Kidney capillary endothelial cell (primary cell): Measurements from ENCODE around the gene FSCN2.

ENCODE experiments used
- DNase-seq: peaks from one replicate; pipeline ENCODE4 v3.0.0-alpha.2; 2018; ENCODE audit warnings: low spot score

Gene FSCN2

DNA sequence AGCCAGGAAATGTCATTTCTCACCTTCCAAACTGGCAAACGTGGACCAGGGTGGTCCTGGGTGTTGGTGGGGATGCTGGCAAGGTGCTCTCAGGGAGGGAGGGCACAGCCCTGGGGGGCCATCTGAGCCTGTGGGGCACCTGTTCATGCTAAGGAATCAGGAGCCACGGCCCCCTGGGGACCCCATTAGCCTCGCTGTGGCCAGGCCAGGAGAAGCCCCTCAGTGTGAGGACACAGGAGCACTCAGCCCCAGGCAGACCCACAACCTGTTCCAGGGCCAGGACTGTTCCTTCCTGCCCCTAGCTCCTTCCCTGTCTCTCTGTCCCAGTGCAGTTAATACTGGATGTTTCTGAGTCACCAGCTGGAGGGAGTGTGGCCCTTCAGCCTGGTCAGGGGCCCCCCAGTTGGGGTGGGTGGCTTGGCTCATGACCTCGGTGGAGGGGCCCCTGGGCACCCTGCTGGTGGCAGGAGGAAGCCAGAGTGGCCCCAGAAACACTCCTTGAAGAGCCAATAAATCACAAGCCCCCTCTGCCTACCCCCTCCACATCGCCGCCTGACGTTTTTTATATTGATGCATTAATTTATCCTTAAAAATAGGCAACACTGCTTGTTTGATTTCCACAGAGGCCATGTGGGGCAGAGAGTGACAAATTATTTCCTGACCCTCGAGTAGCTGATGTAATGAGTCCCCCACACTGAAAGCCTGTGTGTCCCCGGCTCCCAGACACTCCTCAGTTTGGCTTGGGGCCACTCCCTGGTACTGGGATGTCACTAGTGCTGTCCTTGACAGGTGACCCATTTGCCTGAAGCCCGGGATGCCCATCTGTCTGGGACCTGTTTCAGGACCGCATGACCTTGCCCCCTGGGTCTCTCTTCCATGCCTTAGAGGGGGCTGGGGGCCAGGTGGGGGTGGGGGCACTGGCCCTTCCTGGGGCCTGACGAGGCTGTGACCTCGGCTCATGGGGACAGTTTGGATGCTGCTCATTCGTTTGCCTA is 37.9 kb upstream of the FSCN2 start:
- DNase-seq = no peak

GRCh38 chr17:81491181-81491581 is 37.0 kb upstream of the FSCN2 start:
- no peak for DNase-seq

- no peak for DNase-seq
Observed at GRCh38 chr17:81491761-81492160, 36.4 kb upstream of the FSCN2 start.

DNA sequence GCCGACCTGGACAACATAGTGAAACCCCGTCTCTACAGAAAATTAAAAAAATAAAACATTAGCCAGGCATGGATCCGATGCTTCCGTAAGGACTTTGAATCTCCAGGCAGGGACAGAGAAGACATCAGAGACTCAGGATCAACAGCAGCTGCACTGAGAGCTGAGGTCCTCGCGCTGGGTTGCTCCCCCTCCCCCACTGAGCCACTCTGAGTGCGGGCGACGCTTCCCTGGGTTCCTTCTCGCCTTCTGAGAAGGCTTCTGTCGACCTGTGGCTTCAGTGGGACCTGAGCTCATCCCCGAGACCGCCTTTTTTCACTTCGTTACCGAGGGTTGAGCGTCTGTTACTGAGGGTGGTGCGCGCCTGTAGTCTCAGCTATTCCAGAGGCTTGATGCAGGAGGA is 36.0 kb upstream of the FSCN2 start:
- DNase-seq = no peak

GRCh38 chr17:81492706-81493105 is 35.5 kb upstream of the FSCN2 start:
- DNase-seq = no peak

DNA sequence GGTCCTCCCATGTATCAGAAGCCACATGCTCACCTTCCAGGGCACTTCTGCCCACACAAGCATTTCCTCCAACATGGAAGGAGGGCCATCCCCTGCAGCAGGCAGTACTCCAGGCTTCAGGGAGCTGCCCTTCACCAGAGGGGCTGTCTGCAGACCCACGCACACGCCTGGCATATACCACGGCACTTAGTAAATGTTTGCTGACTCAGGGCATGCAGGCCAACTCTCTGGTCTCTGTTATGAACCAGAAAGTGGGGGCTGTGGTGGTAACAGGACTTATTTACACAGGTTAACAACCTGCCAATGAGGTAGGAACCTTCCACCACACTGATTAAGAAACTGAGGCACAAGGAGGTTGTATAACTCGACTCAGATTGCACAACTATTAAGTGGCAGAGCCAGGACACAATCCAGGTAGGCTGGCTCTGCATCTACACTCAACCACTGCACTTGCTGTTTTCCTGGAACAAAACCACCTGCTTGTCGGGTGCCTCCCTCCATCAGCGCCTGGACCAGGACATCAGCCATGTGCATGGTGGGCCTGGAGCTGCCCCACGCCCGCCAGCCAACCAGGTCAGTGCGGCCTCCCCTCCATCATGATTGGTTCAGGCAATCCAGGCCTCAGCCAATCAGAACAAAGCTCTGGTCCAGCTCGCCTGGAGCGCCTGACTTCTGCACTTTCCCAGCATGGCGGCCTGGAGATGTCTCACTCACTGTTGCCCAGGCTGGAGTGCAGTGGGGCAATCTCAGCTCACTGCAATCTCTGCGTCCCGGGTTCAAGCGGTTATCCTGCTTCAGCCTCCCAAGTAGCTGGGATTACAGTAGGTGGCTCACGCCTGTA is 34.8 kb upstream of the FSCN2 start:
- no peak for DNase-seq

DNA sequence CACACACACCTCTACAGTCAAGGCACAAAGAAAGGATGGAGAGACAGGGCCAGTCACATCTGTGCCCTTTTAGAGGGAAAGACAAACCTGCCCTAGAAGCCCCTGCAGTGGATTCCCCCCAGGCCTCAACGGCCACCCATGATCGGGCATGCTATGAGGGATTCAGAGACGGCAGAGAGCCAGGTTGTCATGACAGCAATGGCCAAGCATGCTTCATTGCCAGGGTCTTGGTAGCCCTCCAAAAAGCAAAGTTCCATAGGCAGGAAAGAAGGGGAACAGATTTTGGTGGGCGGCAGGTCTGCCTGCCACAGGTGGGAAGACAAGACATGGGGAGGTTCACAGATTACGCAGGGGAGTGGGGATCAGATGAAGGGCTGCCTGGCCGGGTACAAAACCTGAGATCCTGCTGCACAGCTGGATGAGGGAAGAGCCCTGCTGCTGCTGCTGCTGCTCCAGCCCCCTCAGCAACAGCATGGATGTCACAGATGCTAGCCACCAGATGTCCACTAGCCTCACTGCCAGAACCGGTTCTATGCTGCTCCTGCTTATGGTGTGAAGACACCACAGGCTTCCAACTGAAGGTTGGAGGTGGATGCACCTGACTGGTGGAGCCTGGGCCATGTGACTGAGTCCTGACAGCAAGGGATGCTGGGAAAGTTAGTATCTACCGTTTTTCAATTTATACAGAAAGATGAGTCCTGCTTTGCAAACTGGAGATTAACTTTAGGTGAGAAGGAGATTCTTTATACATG is 33.4 kb upstream of the FSCN2 start:
- no peak for DNase-seq

DNA sequence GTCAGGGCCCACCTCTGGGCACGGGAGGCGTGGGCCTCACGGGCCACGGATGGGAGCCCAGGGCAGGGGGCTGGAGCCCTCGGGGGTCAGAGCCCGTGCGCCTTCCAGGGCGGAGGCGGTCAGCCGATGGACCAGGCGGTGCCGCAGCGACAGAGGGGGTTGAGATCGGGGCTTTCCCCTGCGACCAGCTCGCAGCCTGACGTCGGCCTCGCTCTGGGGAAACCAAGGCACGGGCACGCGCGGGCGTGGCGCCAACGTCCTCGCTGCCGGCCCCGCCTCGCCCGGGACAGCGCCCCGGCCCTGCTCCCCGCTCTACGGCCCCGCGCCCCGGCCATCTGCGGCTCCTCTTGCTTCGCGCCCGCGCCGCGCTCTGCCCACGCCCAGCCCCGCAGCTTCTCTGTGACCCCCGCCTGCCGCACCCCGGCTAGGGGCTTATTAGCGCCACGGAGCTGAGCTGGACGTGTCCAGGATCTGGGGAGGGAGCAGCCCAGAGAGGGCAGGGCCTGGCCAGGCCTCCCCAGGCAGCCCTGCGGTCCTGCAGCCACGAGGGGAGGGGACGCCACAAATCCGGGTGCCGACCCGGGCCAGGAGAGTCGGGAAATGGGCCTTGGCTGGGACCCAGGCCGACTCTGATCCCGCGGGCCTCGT is 29.1 kb upstream of the FSCN2 start:
- DNase-seq = no peak

GRCh38 chr17:81499601-81499970 is 28.6 kb upstream of the FSCN2 start:
- no peak for DNase-seq

GRCh38 chr17:81500047-81500446 is 28.1 kb upstream of the FSCN2 start:
- DNase-seq = no peak

- DNase-seq = no peak
Observed at GRCh38 chr17:81502471-81503017, 25.6 kb upstream of the FSCN2 start.

GRCh38 chr17:81503619-81504018 is 24.6 kb upstream of the FSCN2 start:
- no peak for DNase-seq

- DNase-seq = no peak
Observed at GRCh38 chr17:81508639-81509206, 19.5 kb upstream of the FSCN2 start.

GRCh38 chr17:81509207-81509971 is 18.8 kb upstream of the FSCN2 start:
- no peak for DNase-seq

DNA sequence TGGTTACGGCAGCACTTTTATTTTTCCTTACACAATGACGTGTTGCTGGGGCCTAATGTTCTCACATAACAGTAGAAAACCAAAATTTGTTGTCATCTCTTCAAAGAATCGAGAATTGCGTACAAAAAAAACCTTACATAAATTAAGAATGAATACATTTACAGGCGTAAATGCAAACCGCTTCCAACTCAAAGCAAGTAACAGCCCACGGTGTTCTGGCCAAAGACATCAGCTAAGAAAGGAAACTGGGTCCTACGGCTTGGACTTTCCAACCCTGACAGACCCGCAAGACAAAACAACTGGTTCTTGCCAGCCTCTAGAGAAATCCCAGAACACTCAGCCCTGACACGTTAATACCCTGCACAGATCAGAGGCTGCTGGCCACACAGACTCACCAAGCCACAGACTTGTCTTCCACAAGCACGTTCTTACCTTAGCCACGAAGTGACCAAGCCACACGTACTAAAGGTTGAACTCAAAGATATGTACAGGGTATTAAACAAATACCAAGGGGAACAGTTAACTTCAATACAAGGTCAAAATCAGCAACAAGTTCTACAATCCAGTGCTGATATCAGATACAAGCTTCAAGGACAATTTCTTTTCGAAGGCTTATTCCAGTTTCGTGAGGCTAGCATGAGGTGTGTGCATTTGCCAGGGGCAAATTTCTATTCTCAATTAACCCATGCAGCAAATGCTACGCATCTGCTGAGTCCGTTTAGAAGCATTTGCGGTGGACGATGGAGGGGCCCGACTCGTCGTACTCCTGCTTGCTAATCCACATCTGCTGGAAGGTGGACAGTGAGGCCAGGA is 18.0 kb upstream of the FSCN2 start:
- DNase-seq = no peak

DNA sequence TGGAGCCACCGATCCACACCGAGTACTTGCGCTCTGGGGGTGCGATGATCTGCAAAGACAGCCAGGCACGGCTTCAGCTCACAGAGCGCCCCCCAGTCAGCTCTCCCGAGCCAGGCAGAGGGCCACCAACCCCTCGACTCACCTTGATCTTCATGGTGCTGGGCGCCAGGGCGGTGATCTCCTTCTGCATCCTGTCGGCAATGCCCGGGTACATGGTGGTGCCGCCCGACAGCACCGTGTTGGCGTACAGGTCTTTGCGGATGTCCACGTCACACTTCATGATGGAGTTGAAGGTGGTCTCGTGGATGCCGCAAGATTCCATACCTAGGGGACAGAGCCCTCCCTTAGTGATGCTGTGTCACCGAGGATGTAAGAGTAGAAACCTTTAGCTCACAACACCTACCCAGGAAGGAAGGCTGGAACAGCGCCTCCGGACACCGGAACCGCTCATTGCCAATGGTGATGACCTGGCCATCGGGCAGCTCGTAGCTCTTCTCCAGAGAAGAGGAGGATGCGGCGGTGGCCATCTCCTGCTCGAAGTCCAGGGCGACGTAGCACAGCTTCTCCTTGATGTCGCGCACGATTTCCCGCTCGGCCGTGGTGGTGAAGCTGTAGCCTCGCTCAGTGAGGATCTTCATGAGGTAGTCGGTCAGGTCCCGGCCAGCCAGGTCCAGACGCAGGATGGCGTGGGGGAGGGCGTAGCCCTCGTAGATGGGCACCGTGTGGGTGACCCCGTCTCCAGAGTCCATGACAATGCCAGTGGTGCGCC is 17.2 kb upstream of the FSCN2 start:
- DNase-seq = no peak

DNA sequence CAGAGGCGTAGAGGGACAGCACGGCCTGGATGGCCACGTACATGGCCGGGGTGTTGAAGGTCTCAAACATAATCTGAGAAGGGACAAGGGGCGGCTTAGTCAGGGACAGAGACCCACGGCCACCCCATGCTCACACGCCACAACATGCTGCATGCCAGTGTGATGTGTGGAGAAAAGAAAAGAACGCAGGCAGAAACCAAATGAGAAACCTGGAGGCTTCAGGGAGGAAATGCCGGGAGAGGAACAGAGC is 16.7 kb upstream of the FSCN2 start:
- no peak for DNase-seq

- no peak for DNase-seq
Observed at GRCh38 chr17:81511804-81512561, 16.2 kb upstream of the FSCN2 start.
